ENCODE results near the gene NOS1AP. TPM values are rescaled to one million over a fixed set of nuclear protein-coding genes. Genes with fewer than 3 reads are reported as not detected.

NOS1AP gene
- polyA plus RNA-seq, 1 of the 3 experiments (the other 2 are of a cell fraction), result 0.03 TPM

- Histone ChIP-seq H3K4me1 (ENCODE audit: control insufficient read depth in 1 of 2, insufficient read depth in 2 of 2, low read depth in 1 of 2, low read length in 1 of 2) (no peaks in the 10 kb centered on the region), H3F3A (replicated peaks; ENCODE audit: insufficient read depth) (no peaks in the 10 kb centered on the region), H3K27me3 (ENCODE audit: insufficient read depth) (peaks cover 5% of the 10 kb centered on the region; the same call in 1 of the 2 replicates), H3K4me3 (ENCODE audit: low read depth in 2 of 2, low read length in 1 of 2) (no peak overlapping the region), H3K27ac (ENCODE audit: low read depth in 2 of 2, low read length in 1 of 2) (no peak overlapping the region), H3K9me2 (no peaks in the 10 kb centered on the region), H4K20me1 (ENCODE audit: insufficient read depth) (no peaks in the 10 kb centered on the region), H3K4me2 (no peak overlapping the region), H2AFZ (ENCODE audit: low read depth) (no peak overlapping the region), H3K9me3 (no peaks in the 10 kb centered on the region), H3K36me3 (replicated peaks in 1 of 2; ENCODE audit: control insufficient read depth in 1 of 2, insufficient read depth in 2 of 2, low read length in 1 of 2) (no peaks in the 10 kb centered on the region), H3K79me2 (ENCODE audit: insufficient read depth) (no peaks in the 10 kb centered on the region), H3K9ac (no peak overlapping the region)
- DNase-seq, result no peak
- 55% methylated on average over 5 of the region's 5 CpGs for WGBS (ENCODE audit: low lambda C conversion rate)
- POLR2A ChIA-PET, result no interaction called here
- TF ChIP-seq NRF1 (IDR thresholded peaks at IDR 0.05; ENCODE audit: low read depth, low read length), result no peak
- no peak for TF ChIP-seq RAD21 (IDR thresholded peaks at IDR 0.05; ENCODE audit: low read length)
- TF ChIP-seq USF1 (IDR thresholded peaks at IDR 0.05; ENCODE audit: borderline replicate concordance, low read depth), result no peak
- no peak for TF ChIP-seq EZH2phosphoT487 (IDR thresholded peaks at IDR 0.05; ENCODE audit: borderline replicate concordance, low read depth)
- TF ChIP-seq, protein P1, sequence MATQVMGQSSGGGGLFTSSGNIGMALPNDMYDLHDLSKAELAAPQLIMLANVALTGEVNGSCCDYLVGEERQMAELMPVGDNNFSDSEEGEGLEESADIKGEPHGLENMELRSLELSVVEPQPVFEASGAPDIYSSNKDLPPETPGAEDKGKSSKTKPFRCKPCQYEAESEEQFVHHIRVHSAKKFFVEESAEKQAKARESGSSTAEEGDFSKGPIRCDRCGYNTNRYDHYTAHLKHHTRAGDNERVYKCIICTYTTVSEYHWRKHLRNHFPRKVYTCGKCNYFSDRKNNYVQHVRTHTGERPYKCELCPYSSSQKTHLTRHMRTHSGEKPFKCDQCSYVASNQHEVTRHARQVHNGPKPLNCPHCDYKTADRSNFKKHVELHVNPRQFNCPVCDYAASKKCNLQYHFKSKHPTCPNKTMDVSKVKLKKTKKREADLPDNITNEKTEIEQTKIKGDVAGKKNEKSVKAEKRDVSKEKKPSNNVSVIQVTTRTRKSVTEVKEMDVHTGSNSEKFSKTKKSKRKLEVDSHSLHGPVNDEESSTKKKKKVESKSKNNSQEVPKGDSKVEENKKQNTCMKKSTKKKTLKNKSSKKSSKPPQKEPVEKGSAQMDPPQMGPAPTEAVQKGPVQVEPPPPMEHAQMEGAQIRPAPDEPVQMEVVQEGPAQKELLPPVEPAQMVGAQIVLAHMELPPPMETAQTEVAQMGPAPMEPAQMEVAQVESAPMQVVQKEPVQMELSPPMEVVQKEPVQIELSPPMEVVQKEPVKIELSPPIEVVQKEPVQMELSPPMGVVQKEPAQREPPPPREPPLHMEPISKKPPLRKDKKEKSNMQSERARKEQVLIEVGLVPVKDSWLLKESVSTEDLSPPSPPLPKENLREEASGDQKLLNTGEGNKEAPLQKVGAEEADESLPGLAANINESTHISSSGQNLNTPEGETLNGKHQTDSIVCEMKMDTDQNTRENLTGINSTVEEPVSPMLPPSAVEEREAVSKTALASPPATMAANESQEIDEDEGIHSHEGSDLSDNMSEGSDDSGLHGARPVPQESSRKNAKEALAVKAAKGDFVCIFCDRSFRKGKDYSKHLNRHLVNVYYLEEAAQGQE (IDR thresholded peaks at IDR 0.05; ENCODE audit: low read depth, low read length), result no peak
- no peak for TF ChIP-seq RXRA (IDR thresholded peaks at IDR 0.05; ENCODE audit: borderline replicate concordance, low read depth)
- TF ChIP-seq YY1 (IDR thresholded peaks at IDR 0.05; ENCODE audit: low read depth), result no peak
- TF ChIP-seq SMC3 (IDR thresholded peaks at IDR 0.05; ENCODE audit: low read depth, low read length), result no peak
- no peak for TF ChIP-seq MEF2A (IDR thresholded peaks at IDR 0.05; ENCODE audit: borderline replicate concordance, low read depth)
- no peak for TF ChIP-seq NFIC (IDR thresholded peaks at IDR 0.05; ENCODE audit: borderline replicate concordance)
- TF ChIP-seq FOXJ3 (CRISPR knock-in tag; IDR thresholded peaks at IDR 0.05), result no peak
- TF ChIP-seq MXI1 (IDR thresholded peaks at IDR 0.05; ENCODE audit: low read depth, low read length), result no peak
- TF ChIP-seq SIN3A (IDR thresholded peaks at IDR 0.05; ENCODE audit: borderline replicate concordance, low read depth, low read length), result no peak
- no peak for TF ChIP-seq FOSL2 (IDR thresholded peaks at IDR 0.05; ENCODE audit: borderline replicate concordance, low read depth)
- CTCF ChIA-PET, result interaction anchor here (1.2 kb wide), 1 partner anchor 22 kb away, joined by 3 read pairs; no protein-coding TSS in a partner anchor
Observed at GRCh38 chr1:162335126-162335525, 265.6 kb downstream of the NOS1AP start.

Data from SK-N-SH (cell line).